ENCODE results near the gene PPDPF. TPM values are rescaled to one million over a fixed set of nuclear protein-coding genes. Genes with fewer than 3 reads are reported as not detected.

PPDPF gene
- total RNA-seq, 1 experiment from 2014 or later: 38.0 TPM

DNA sequence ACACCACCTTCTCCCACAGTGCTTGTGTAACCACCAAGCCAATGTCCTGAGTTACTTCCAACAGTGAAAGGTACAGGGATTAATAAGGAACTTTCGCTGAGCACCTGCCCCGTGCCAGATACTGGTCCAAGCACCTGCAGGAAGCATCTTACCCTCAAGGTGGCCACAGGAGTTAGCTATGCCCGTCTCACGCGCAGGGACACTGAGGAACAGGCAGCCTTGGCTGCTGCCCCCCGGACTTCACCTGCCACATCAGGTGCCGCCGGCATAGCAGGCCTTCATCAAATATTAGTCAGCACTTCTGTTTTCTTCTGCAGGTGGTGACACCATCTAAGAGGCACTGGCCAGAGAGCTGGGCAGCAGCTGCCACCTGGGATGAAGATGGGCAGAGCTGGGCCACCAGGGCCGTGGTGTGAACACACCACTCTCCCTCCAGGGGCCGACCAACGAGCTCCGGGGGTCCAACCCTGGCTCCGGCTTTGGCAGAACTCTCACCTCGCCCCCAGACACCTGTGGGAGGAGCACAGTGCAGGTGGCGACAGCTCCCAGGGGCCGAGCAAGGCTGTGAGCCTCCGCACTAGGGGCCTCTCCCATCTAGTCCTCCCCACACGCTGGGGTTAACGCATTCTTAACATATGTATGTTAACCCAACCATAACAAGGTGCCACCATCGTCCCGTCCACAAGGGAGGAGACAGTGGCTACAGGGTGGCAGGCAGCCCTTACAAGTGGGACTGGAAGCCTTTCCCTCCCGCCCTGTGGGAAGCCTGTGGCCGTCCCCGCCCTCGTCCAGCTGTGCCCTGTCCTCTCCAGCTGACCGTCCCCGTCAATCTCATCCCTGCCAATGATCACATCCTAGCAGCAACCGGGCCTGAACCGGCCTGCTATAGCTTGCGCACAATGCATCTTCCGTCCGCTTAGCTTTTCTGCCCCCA lies 2.9 kb upstream of the PPDPF start:
- in situ Hi-C loops (cut with HindIII; ENCODE audit: low sequenced_read_pairs): no loop called here
- no peak for DNase-seq (ENCODE audit: low spot score)

DNA sequence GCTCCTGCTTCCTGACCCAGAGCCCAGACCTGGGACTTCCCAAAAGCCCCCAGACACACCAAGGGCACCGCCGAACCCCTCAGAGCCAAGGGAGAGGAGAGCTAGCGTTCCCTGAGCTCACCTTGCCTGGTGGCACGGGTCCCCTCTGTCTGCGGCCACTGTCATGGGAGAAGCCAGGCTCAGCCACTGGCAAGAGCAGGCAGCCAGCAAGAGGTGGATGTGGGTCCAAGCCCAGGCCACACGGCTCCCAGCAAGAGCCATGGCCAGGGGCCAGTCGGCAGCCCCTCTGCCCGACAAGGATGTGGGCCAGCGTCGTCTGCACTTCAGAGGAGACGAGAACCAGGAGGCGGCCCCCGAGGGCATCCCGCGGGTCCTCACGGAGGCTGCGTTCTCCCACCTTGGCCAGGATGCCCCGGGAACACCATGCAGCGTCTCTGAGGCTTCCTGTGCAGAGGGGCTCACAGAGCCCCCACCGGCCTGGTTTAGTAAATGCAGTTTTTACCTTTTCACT lies 2.2 kb upstream of the PPDPF start:
- peak; percentile 58 for DNase-seq (ENCODE audit: low spot score)
- in situ Hi-C loops (cut with HindIII; ENCODE audit: low sequenced_read_pairs): no loop called here

DNA sequence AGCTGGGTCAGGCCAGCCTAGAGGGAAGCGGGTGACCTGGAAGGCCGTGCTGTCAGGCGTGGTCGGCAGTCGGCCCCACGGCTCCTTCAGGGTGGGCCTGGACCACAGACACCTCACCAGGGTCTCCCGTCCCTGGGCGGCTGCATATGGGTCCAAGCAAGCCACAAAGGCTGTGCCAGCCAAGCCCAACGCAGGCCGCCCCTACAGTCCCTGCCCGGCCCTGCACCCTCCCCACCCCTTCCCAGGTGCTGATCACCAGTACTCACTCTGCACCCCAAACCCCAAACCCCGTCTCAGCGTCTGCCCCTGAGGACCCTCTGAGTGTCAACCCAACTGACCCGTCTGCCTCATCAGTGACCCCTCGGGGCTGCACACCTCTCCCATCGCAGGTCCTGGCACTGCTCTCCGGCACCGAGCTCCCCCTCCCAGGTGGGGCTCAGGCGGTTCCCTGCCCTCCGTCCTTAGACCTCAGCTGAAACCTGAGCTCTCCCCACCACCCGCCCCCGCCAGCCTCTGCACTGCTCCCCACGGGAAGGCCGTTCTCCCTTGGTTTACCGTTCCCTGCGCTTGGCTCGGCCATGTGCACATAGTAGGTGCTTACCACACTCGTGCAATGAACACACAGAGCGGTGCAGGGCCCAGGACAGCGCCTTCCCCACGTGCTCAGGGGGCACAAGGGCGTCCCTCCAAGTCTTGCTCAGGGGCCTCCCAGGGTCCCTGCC lies 1.5 kb upstream of the PPDPF start:
- no peak for DNase-seq (ENCODE audit: low spot score)
- in situ Hi-C loops (cut with HindIII; ENCODE audit: low sequenced_read_pairs): no loop called here

DNA sequence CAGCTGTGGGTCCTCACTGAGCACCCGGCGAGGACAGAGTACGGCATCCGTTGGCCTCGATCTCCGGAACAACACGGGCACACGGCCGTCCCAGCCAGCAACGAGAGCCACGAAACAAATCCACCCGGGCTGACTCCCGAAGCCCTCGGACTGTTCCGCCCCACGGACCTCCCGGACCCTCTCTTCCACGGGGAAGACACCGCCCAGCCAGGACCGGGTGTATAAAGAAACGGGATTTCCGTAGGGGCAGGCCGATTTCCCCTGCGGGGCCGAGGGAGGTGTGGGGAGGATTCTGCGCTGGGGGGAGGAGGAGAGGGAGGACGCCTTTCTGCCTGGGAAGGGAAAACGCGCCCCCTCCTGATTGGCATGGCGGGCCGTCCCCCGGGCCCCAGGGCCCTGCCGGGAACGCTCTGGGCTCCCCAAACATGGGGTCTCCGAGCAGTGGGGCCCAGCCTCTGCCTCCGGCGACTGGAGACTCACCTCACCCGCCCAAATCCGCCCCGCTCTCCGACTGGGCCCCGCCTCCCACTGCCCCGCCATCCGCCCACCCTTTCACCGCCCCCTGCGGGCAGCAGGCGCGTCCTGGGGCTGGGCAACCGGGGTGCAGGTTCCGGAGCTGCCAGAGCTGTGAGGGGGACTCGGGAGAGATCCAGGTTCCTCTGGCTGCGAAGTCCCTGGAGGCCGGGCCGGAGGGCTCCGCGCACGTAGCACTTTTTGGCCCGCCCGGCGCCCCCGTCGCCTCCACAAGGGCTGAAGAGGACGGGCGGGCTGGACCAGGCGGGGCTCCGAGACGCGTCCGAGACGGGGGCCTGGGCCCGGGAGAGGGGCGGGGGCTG lies 679 bp upstream of the PPDPF start:
- in situ Hi-C loops (cut with HindIII; ENCODE audit: low sequenced_read_pairs): no loop called here
- DNase-seq (ENCODE audit: low spot score): peak; percentile 61

DNA sequence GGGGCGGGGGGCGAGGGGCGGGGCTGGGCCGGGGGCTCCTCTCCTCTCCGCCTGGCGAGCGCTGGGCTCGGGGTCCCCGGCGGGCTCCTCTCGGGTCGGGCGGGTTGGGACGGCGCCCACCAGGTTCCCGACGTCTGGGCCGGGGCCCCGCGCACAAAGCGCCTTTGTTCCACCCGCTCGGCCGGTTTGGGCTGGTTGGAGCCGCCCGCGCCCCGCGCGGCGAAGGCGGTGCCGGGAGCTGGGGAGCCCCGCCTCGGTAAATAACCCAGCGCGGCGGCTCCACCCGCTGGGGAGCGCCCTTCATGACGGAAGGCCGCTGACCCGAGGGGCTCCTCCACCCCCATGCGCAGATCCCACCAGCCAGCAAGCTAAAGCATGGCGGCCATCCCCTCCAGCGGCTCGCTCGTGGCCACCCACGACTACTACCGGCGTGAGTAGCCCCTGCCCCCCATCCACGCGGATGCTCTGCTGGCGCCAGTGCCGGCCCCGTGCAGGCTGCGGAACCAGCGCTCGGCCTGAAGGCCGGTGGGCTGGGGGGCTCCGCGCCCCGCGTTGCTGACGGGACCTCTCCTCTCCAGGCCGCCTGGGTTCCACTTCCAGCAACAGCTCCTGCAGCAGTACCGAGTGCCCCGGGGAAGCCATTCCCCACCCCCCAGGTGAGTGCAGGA lies 503 bp downstream of the PPDPF start:
- in situ Hi-C loops (cut with HindIII; ENCODE audit: low sequenced_read_pairs): no loop called here

DNA sequence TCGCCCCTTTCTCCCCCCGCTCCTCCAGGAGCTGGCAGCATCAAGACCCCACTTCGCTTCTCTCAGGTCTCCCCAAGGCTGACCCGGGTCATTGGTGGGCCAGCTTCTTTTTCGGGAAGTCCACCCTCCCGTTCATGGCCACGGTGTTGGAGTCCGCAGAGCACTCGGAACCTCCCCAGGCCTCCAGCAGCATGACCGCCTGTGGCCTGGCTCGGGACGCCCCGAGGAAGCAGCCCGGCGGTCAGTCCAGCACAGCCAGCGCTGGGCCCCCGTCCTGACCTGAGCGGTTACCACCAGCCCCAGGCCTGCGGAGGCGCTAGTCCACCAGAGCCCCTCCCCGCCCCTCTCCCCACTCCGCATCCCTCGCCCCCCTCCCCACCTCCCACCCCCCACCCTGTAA lies 1.0 kb downstream of the PPDPF start:
- DNase-seq (ENCODE audit: low spot score): no peak
- in situ Hi-C loops (cut with HindIII; ENCODE audit: low sequenced_read_pairs): no loop called here

More for the DNA sequence above, 503 bp downstream of the PPDPF start:
- no peak for DNase-seq (ENCODE audit: low spot score)

DNA sequence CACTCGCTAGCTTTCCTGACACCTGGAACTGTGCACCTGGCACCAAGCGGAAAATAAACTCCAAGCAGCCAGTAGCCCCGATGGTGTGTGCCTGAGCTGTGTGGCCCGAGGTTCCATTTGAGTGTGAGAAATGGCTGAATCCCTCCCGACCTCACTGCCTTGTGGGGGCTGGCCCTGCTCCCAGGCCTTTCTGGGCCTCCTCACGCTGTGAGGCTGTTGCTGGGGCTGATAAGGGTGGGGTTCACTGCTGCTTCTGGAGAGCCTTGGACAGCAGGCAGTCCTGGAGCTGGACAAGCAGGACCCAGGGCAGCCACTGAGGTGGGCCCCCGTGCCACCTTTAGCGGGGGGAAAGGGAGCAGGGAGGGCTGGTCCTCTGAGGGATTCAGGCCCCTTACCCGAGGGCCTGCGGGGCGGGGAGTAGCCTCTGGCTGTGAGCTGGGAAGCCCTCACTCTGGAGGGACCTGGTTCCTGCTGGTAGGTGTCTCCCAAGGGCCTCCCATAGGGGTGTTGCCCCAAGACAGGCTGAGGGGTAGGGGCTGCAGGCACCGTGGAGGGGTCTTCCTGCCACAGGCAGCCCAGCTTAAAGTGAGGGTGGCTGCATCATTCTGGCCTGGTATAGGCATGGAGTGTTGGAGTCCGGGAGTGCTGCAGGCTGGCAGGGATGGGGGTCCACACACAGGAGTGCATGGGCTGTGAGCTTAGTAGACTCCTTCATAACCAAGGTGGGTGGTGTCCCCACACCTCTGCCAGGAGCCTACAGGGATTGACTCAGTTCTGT lies 1.7 kb downstream of the PPDPF start:
- DNase-seq (ENCODE audit: low spot score): no peak
- in situ Hi-C loops (cut with HindIII; ENCODE audit: low sequenced_read_pairs): no loop called here

DNA sequence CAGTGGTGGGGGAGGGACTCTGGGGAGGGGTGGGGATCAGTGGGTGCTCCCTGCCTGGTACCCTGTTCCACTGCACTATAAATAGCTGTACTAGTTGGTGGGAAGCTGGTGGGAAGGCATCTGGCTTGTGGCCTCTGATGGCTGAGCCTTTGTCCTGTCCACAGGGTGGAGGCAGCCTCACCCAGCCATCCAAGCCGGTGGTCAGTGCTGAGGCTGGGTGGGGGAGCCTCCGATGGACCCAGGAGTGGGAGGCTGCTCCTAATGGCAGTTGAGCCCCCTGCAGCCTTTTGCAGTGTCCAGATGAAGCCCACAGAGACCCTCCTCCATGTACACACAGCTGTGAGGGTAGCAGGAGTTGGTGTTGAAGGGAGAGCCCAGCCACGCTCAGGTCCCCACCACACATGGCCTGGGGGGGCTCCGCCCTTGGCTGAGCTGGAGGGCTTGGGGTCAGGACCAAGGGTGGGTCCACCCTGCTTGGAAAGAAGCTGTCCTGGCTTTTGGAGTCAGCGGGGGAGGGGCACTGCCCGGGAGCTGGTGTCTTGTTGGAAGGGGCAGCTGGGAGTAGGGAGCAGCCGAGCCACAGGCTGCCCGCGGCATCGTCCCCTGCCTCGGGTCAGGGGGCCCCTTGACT lies 2.5 kb downstream of the PPDPF start:
- no peak for DNase-seq (ENCODE audit: low spot score)
- in situ Hi-C loops (cut with HindIII; ENCODE audit: low sequenced_read_pairs): no loop called here

DNA sequence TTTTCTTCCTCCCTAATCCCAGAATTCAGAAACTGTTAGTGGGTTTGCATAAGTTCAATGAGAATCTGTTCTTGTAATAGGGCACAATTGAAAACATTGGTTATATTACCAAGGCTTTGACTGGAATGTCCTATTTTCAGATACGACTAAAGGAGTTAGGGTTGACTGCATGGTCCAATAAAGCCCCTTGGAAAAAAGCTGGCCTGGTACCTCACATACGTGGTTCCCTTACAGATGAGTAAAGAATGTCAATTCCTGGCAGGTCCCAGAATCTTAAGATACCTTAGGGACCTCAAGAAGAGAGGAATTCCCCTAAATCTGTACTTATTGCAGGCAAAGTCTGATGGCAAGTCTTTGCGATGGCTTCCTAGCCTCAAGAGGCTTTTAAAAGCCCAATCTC lies 4.6 kb downstream of the PPDPF start:
- in situ Hi-C loops (cut with HindIII; ENCODE audit: low sequenced_read_pairs): no loop called here
- no peak for DNase-seq (ENCODE audit: low spot score)

DNA sequence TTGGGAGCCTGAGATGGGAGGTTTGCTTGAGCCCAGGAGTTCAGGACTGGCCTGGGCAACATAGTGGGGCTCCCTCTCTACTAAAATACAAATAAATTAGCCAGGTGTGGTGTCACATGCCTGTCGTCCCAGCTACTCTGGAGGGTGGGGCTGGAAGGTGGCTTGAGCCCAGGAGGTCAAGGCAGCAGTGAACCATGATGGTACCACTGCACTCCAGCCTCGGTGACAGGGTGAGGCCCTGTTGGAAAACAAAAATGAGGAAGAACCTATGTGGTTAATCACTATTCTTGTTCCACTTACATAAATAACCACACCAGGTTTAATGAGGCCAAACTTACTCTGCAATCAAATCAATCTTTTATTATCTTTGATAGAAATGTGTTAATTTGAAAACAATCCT lies 5.4 kb downstream of the PPDPF start:
- DNase-seq (ENCODE audit: low spot score): no peak
- in situ Hi-C loops (cut with HindIII; ENCODE audit: low sequenced_read_pairs): no loop called here

DNA sequence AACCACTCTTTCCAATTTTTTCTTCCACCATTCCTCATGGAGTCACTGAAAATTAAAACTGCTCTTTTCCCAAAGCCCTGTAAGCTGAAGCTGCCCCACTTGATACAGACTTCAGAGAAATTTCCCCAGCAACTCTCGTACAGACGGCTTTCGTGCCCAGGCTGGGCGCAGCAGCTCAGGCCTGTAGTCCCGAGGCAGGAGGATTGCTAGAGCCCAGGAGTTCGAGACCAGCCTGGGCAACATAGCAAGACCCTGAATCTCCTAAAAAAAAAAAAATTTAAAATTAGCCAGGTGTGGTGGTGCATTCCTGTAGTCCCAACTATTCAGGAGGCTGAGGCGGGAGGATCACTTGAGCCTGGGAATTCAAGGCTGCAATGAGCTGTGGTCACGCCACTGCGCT lies 6.6 kb downstream of the PPDPF start:
- in situ Hi-C loops (cut with HindIII; ENCODE audit: low sequenced_read_pairs): no loop called here

DNA sequence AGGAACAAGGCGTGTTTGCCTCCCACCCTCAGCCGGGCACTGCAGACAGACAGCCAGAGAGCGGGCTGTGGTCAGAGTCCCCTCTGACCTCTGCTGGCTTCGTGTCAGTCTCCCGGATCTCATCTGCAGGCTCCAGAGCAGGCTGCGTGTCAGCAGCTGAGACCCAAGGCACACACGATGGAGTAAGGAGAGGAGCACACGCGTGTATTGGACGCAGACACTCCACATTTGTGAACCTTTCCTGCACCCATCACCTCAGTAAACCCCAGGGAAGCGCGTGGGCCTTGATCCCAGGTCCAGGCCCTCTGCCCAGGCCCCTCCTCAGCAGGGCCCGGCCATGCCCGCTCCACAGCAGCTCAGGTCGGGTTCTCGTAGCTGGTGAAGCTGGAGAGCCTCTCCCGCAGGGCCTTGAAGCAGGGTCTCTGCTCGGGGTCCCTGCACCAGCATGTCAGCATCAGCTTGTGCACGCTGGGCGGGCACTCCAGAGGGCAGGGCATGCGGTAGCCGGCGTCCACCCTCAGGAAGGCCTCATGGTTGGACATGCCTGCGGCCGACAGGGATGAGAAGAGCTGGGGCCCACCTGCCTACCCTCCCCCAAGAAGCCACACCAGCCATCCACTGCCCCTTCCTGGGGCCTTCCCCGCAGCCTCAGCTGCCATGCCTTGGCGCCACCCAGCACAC lies 8.8 kb downstream of the PPDPF start:
- no peak for DNase-seq (ENCODE audit: low spot score)
- in situ Hi-C loops (cut with HindIII; ENCODE audit: low sequenced_read_pairs): no loop called here

More for the DNA sequence above, 6.6 kb downstream of the PPDPF start:
- no peak for DNase-seq (ENCODE audit: low spot score)

DNA sequence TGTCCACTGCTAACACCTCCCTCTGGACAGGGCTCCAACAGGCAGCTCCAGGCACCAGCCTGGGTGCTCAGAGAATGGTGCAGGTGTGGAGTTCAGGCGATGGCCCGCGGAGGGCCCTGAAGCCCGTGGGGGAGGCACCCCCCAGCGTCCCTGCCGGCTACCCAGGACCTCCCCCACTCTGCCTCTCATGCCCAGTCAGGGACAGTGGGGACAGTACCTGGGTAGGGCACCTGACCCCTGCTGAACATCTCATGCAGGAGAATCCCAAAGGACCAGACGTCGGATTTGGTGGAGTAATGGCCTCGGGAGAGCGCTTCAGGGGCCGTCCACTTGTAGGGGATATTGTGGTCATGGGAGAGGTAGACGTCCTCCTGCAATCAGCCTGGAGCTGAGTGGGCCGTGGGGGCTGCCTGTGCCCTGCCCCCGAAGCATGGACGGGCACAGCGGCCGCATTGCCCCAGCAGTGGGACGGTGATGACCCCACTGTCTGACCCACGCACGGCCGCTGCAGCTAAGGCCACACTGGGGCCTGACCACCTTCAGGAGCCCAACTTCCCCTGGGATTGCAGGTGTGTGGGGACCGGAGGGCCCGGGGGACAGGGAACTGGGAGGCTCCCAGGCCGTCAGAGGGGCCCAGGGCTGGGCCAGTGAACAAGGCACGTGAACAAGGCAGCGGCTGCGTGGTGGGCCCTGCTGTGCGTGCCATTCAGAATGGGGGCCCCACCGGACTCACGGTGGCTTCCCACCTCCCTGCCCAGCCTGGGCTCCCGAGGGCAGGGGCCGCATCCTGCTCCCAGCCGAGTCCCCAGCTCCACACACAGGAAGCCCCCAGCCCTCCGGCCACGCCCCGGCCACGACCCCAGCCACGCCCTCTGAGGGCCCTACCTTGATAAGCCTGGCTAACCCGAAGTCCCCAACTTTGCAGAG lies 9.6 kb downstream of the PPDPF start:
- in situ Hi-C loops (cut with HindIII; ENCODE audit: low sequenced_read_pairs): no loop called here
- DNase-seq (ENCODE audit: low spot score): no peak

DNA sequence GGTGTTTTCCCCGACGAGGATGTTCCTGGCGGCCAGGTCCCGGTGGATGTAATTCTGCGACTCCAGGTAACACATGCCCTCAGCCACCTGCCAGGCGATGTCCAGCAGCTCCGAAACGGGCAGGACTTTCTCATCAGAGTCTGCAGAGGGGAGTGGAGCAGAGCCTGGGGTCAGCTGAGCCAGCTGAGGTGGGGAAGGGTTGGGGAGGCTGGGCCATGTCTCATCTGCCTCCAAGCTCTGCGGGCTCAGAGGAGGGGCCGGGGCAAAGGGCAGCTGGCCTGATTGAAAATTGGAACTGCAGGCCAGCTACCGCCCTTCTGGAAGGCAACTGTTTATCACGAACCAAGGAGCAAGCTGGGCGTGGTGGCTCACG lies 10.2 kb downstream of the PPDPF start:
- DNase-seq (ENCODE audit: low spot score): no peak
- in situ Hi-C loops (cut with HindIII; ENCODE audit: low sequenced_read_pairs): no loop called here

DNA sequence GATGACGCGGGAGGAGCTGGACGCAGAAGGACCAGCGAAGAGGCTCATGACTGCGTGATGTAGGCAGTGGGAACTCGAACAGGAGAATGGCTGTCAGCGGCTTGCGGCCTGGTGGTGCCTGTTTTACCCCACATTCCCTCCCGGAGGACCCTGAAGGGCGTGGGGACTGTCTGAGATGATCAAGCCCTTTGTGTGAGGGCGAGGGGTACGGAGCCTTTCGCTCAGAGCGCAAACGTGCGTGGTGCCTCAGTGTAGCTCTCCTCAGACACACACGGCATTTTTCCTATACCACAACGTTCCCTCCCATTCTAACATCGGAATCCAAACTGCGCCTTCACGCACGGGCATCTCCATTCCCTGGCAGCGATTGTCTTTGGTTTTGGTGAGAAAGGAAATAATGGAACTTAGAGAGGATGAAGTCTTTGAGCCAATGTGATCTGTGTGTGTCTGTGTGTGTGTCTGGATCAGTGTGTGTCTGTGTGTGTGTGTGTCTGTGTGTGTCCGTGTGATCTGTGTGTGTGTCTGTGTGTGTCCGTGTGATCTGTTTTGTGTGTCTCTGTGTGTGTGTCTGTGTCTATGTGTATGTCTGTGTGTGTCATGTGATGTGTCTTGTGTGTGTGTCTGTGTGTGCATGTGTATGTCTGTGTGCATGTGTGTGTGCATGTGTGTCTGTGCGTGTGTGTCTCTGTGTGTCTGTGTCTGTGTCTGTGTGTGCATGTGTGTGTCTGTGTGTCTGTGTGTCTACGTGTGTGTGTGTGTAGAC lies 11.3 kb downstream of the PPDPF start:
- in situ Hi-C loops (cut with HindIII; ENCODE audit: low sequenced_read_pairs): no loop called here
- no peak for DNase-seq (ENCODE audit: low spot score)
